ENCODE data around the gene DNALI1. TPM values are rescaled to one million over a fixed set of nuclear protein-coding genes. Genes with fewer than 3 reads are reported as not detected.
A peak's percentile ranks its signal among the peaks of the same experiment; 100 is the strongest.

DNALI1 gene
- total RNA-seq, 1 donor from 2014 or later: 8.7 TPM

DNA sequence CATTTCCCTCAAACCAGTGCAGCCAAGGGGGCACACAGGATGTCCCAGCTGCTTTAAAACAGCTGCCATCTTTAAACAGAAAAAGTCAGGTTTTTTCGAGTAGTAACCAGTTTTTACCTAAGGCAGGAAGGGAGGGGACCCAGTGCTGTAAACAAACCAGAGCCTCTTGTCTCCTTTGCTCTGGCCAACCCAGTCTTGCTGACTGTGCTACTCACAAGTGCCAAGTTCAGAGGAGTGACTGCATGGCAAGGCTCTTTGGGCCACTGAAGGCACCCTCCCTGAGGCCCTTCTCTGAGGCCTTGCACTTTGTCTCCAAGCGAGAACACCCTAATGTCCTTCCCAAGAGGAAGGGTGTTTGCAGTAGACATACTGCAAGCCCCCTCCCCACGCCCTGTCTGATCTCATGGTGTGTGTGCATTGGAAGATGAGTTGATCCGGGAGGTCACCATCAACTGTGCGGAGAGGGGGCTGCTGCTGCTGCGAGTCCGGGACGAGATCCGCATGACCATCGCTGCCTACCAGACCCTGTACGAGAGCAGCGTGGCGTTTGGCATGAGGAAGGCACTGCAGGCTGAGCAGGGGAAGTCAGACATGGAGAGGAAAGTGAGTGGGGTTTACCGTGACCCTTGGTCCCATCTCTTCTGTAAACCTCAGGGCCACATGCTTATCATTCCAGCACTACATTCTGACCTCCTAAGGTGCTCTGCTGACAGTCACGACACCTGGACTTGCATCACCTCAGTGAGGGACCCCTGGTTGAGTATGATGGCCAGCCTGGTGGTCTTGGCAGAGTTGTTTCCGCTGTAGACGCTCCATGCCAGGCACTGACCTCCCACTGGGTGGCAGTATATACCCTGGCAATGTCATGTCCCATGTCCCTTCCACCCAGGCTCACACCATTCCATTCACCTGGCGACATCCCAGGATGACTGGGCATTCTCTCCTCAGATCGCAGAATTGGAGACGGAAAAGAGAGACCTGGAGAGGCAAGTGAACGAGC lies 4.7 kb downstream of the DNALI1 start:
- Histone ChIP-seq H3K4me3 (ENCODE audit: low read depth, low read length) (no peak overlapping the region), H3K36me3 (ENCODE audit: control insufficient read depth, insufficient read depth, low read length) (peaks cover 1% of the 10 kb centered on the region), H3K27me3 (ENCODE audit: control insufficient read depth, insufficient read depth, low read length) (no peaks in the 10 kb centered on the region)
- no peak for DNase-seq (ENCODE audit: low read depth)
- TF ChIP-seq, protein P1, sequence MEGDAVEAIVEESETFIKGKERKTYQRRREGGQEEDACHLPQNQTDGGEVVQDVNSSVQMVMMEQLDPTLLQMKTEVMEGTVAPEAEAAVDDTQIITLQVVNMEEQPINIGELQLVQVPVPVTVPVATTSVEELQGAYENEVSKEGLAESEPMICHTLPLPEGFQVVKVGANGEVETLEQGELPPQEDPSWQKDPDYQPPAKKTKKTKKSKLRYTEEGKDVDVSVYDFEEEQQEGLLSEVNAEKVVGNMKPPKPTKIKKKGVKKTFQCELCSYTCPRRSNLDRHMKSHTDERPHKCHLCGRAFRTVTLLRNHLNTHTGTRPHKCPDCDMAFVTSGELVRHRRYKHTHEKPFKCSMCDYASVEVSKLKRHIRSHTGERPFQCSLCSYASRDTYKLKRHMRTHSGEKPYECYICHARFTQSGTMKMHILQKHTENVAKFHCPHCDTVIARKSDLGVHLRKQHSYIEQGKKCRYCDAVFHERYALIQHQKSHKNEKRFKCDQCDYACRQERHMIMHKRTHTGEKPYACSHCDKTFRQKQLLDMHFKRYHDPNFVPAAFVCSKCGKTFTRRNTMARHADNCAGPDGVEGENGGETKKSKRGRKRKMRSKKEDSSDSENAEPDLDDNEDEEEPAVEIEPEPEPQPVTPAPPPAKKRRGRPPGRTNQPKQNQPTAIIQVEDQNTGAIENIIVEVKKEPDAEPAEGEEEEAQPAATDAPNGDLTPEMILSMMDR (IDR thresholded peaks at IDR 0.05; ENCODE audit: insufficient read depth, low read length, poor library complexity, severe bottlenecking): peak; percentile 52

DNA sequence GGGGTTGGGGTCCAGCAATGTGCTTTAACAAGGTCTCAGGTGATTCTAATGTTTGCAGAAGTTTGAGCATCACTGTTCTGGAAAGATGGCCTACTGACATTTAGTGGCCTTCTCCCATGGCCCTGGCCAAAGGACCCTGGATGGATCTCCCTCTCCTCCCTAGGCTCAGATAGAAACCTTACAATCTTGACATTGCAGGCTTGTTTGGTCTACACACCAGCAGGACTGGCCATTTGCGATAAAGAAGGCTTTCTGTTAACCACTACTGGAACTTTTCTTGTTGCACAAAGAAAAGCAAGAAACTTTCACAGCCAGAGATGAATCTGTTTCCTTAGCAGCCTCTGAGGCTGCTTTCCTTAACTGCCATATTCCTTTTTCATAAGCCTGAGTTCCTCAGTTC lies 6.2 kb downstream of the DNALI1 start:
- DNase-seq (ENCODE audit: low read depth): no peak
- no peaks in the 10 kb centered on the region for H3K27me3 ChIP-seq (ENCODE audit: control insufficient read depth, insufficient read depth, low read length)
- TF ChIP-seq, protein P1 (IDR thresholded peaks at IDR 0.05; ENCODE audit: insufficient read depth, low read length, poor library complexity, severe bottlenecking): no peak
- peaks cover 1% of the 10 kb centered on the region for H3K36me3 ChIP-seq (ENCODE audit: control insufficient read depth, insufficient read depth, low read length)
- H3K4me3 ChIP-seq (ENCODE audit: low read depth, low read length): no peak overlapping the region

DNA sequence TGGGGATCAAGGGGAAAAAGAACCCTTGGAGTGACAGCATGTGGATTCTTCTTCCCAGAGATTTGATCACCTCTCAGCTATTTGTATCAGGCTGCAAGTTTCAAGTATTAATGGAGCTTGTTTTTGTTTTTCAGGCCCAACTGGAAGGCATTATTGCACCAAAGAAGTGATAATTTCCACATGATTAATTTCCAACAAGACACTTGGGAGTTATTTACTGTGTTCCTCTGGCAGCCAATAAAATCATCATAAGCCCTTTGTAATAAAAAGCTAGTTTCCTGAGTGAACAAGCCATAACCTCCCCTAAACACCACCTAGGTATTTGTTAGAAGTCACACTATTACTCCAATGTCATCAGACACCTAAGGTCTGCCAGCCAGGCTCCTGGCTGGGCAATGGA lies 8.2 kb downstream of the DNALI1 start:
- H3K4me3 ChIP-seq (ENCODE audit: low read depth, low read length): no peak overlapping the region
- DNase-seq (ENCODE audit: low read depth): no peak
- TF ChIP-seq, protein P1 (IDR thresholded peaks at IDR 0.05; ENCODE audit: insufficient read depth, low read length, poor library complexity, severe bottlenecking): no peak
- no peaks in the 10 kb centered on the region for H3K27me3 ChIP-seq (ENCODE audit: control insufficient read depth, insufficient read depth, low read length)
- H3K36me3 ChIP-seq (ENCODE audit: control insufficient read depth, insufficient read depth, low read length): peaks cover 1% of the 10 kb centered on the region

GRCh38 chr1:37567023-37567422 lies 10.3 kb downstream of the DNALI1 start:
- Histone ChIP-seq H3K4me3 (ENCODE audit: low read depth, low read length) (no peak overlapping the region), H3K27me3 (ENCODE audit: control insufficient read depth, insufficient read depth, low read length) (no peaks in the 10 kb centered on the region), H3K36me3 (ENCODE audit: control insufficient read depth, insufficient read depth, low read length) (no peaks in the 10 kb centered on the region)
- TF ChIP-seq, protein P1 (IDR thresholded peaks at IDR 0.05; ENCODE audit: insufficient read depth, low read length, poor library complexity, severe bottlenecking): no peak
- no peak for DNase-seq (ENCODE audit: low read depth)

- Histone ChIP-seq H3K27me3 (ENCODE audit: control insufficient read depth, insufficient read depth, low read length) (no peaks in the 10 kb centered on the region), H3K4me3 (ENCODE audit: low read depth, low read length) (no peak overlapping the region), H3K36me3 (ENCODE audit: control insufficient read depth, insufficient read depth, low read length) (no peaks in the 10 kb centered on the region)
- DNase-seq (ENCODE audit: low read depth): no peak
- TF ChIP-seq, protein P1 (IDR thresholded peaks at IDR 0.05; ENCODE audit: insufficient read depth, low read length, poor library complexity, severe bottlenecking): no peak
Observed at GRCh38 chr1:37570528-37571334, 14.0 kb downstream of the DNALI1 start.

Data from kidney epithelial cell (primary cell).